Measurements from ENCODE around the gene ATP6V1G3.
"Not testable (repeated sequence)": the region's sequence is repeated elsewhere in the genome, so short reads cannot be mapped to it uniquely, and the experiment has no call there.

The ATP6V1G3 gene

DNA sequence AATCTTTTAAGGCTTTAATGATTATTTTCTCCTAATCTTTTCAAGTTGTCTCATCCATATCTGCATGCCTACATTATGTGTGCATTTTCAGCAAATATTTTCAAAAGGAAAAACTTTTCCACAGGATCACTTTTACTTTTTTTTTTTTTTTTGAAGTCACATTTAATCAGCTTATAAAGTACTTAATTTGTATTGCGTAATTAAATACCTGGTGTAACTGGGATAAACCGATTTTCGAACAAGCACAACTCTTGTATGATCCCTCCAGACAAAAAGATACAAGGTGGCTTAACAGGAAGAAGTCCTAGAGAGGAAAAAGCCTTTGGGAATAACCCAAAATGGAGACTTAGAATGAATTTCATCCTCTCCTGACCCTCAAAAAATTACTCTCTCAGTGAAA, 1.3 kb upstream of the ATP6V1G3 start:
- DNase-seq, result no peak

GRCh38 chr1:198538579-198539364, 1.7 kb downstream of the ATP6V1G3 start:
- no peak for DNase-seq

DNA sequence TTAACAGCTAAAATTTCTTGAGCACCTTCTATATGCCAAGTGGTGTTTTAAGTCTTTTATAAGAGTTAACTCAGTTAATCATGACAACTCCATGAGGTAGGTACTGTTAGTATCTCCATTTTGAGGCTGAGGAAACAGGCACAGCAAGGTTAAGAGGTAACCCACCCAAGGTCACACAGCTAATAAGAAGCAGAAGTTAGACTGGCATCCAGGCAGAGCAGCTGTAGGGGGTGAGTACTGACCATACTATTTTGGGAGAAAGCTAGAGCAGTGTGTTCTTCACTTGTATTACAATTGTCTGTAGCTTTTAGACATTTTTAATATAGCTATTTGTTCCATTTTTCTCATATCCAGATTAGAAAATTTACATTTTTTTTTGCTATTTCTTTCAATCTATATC, 4.8 kb downstream of the ATP6V1G3 start:
- DNase-seq, result no peak

DNA sequence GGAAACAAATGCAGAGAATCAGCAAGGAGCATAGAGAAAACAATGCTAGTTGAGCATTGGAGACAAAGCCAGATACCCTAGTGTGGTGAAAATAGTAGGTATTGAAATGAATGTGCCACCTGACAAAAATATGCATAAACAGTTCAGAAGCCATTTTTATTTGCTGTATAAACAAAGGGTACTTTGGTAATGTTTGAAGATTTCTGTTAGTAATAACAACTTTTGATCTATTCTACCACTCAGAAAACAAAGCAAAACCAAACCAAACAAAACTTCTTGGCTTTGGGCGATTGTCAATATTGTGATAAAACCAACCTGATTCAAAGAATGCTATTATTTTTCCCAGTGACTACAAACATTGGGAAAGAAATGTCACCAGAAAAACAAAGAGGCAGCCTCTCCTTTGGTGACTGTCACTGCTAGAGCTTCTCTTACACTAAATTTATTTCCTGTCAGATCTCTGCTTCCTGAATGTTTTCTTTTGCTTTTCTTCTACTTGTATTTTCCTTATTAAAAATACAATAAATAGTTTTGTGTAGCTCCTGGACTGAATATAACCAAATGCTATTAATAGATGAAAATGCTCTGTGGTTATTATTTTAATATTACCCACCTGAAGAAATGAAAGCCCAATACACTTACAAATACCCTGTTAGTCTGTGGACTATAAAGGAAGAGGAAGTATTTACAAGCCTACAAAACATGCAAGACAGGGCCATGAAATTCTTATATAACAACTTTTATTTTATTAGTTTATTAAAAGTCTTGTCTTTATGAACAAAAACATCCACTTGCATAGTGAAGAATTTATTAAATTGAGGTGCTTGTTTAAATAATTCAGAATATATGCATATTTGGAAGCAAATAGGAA, 5.7 kb downstream of the ATP6V1G3 start:
- no peak for DNase-seq

DNA sequence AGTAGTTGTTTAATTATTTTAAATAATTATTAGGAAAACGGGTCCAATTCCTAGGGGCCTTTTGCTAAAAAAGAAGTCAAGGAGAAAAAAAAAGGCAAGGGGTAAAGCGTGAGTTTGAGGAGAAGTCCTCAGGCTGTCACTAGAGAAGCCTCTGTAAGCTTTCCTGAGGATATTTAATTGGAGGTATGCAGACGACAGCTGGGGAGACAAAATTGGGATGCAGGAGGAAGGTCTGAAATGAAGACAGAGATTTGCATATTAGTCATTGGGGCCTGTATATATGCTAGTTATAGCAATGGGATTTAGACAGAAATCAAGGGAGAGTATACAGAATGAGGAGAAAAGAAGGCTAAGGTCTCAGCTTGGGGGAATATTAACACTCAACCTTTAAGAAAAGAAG, 8.6 kb downstream of the ATP6V1G3 start:
- no peak for DNase-seq

DNA sequence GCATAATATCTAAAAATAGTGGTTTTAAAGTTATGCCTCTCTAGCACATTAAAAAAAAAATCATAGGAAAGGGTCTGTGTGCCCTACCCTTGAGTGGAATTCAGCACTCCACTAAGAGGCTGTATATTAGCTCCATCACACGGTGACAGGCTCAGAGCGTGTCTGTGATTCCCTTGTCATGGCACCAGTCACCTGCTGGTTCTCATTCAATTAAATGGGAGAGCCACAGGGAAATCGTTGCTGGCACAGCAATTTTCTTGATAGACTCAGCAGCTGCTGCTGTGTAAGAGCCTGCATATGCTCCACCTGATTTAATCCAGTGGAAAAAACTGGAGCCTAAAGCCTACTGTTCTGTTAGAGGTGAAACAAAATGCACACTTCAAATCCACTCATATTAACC, 9.5 kb downstream of the ATP6V1G3 start:
- DNase-seq, result peak; percentile 89

- DNase-seq, result peak; percentile 81
Measured at GRCh38 chr1:198529414-198529813, 11.1 kb downstream of the ATP6V1G3 start.

GRCh38 chr1:198528364-198528763, 12.1 kb downstream of the ATP6V1G3 start:
- DNase-seq, result no peak

- DNase-seq, result no peak
Measured at GRCh38 chr1:198524556-198524955, 15.9 kb downstream of the ATP6V1G3 start.

- DNase-seq, result not testable (repeated sequence)
Measured at GRCh38 chr1:198524127-198524526, 16.4 kb downstream of the ATP6V1G3 start.

- no peak for DNase-seq
Measured at GRCh38 chr1:198523182-198523950, 17.1 kb downstream of the ATP6V1G3 start.

GRCh38 chr1:198520524-198521254, 19.8 kb downstream of the ATP6V1G3 start:
- DNase-seq, result no peak

DNA sequence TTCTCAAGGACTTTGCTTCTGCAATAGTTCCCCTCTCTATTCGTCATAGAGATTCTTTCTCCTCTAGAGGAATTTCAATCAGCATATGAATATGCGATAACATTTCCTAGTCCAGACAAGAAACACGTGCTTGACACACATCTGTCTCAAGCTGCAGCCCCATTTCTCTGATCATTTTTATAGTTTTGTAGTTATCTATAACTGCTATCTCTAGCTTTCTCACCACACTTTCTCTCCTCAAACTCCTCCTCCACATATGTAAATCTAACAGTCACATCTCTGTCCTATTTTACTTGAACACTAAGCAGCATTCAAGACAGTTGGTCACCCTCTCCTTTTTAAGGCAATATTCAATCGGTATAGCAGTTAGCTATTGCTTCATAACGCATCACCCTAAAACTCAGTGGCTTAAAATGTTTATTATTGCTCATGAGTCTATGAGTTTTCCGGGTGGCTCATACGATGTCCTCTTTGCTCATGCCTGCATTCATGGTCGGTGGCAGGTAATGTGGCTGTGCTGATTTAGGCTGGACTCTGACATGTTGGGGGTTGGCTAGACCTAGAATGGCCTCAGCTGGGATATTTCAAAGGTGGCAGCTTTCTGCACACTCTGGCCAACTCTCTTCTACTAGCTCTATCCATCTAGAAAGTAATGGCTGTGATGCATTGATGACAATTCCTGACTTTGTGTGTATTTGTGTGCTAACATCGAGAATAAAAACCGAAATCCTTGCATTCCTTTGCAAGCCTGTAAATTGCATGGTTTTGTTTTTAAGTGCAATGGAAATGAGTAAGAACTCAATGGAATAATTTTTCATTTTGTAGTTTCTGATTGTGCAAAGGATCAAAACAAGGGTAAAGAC, 20.6 kb downstream of the ATP6V1G3 start:
- no peak for DNase-seq

DNA sequence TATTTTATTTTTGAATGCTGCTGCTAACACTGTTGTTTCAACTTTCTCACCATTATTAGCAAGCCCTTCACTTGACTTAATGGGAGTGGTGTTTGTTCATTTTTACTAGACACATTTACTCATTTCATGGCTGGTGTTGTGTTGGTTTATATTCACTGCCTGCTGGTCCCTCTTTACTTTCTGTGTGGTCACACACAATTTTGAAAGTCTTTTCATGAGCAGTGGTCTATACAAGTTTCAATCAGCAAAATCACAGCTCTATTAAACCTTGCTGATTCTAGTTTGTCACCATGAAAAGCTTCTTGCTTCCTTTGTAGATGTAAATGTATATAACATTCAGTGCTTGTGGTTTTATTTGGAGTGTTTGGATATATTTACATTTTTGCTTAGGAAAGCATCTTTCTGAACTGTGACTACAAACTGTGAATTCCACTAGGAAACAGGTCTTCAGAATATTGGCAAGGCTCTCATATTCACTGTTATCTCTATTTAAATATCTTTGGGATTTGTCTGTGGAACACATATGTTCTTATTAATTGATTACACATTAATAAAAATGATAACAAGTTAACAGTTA, 22.8 kb downstream of the ATP6V1G3 start:
- no peak for DNase-seq

GRCh38 chr1:198500096-198500495, 40.4 kb downstream of the ATP6V1G3 start:
- DNase-seq, result no peak

- DNase-seq, result no peak
Measured at GRCh38 chr1:198499588-198499987, 40.9 kb downstream of the ATP6V1G3 start.

DNA sequence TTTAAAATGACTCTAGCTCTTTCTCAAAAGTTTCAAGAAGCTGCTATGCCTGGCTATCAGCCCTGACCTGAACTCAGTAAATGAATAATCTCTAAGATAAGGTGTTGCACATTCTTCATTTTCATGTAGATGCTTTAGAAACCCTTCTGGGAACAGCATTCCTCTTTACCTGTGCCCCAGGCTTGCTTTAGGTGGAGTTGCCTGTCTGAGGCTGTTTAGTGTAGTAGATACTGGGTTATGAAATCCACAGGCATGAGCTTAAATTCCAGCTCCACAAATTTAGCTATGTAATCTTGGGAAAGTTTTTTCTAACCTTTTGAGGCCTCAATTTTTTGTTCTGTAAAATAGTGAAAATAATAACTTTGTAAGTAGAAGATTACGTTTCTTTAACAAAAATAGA, 41.6 kb downstream of the ATP6V1G3 start:
- DNase-seq, result no peak

DNA sequence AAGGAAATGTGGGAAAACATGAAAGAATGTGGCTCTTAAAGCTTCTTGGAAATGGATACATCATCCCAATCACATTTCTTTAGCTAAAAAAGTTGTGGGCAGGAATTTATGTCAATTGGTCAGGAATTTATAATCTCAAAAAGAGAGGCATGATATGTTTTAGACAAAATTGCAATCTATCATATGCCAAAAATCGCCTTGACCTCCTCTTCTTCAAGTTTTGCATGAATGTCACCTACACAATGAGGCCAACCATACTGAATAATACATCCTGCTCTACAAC, 42.4 kb downstream of the ATP6V1G3 start:
- DNase-seq, result no peak

GRCh38 chr1:198497326-198498102, 43.0 kb downstream of the ATP6V1G3 start:
- DNase-seq, result no peak
